Upper lobe of left lung (tissue), 4 donors: ENCODE data around the gene SRCAP.

Source experiments
- CTCF ChIP-seq, 6 experiments: fragments of 450-650 bp in 4 of 6; fragments of 200-600 bp in 2 of 6; sonication (generic) in 2 of 6; IDR thresholded peaks; one replicate each; pipeline ENCODE4 v1.5.1; 2016 to 2019; ENCODE audit warnings: antibody characterized with exemption in 6 of 6
- EP300 ChIP-seq, 4 donors: sonication (generic); formaldehyde crosslinking; IDR thresholded peaks; one replicate each; pipeline ENCODE4 v1.5.1; 2017; ENCODE audit warnings: antibody characterized with exemption in 4 of 4, control low read depth in 2 of 4
- POLR2A ChIP-seq, 4 donors: fragments of 450-650 bp; IDR thresholded peaks; one replicate each; pipeline ENCODE4 v1.5.1; 2016 to 2017; ENCODE audit warnings: antibody characterized with exemption in 4 of 4, mild to moderate bottlenecking in 2 of 4
- POLR2AphosphoS5 ChIP-seq, 2 donors: sonication (generic); formaldehyde crosslinking; IDR thresholded peaks; one replicate each; pipeline ENCODE4 v1.5.1; 2017; ENCODE audit warnings: antibody characterized with exemption in 2 of 2

- TF ChIP-seq EP300 (IDR thresholded peaks at IDR 0.05) (no peak), POLR2AphosphoS5 (IDR thresholded peaks at IDR 0.05) (no peak), CTCF (IDR thresholded peaks at IDR 0.05) (no peak), POLR2A (IDR thresholded peaks at IDR 0.05) (no peak)
Measured at GRCh38 chr16:30677931-30678585, 20.9 kb upstream of the SRCAP start.
